Astrocyte (in vitro differentiated cells and primary cell): ENCODE data around the gene CAPZB. TPM values are rescaled to one million over a fixed set of nuclear protein-coding genes. Genes with fewer than 3 reads are reported as not detected.

Experiments used
- DNase-seq: peaks from one replicate; pipeline ENCODE4 v3.0.0-alpha.2; 2010; ENCODE audit warnings: low read depth
- FAIRE-seq: peaks from 2 replicates; lab custom pipeline; 2011; peaks lifted over from hg19 to GRCh38; lab: Jason Lieb, UNC
- H2AFZ ChIP-seq: 2 replicates; pipeline ENCODE4 v1.6.0; 2012; ENCODE audit warnings: low read depth, low read length, inconsistent platforms
- H3K27ac ChIP-seq: 2 replicates; pipeline ENCODE4 v1.5.1; 2011; ENCODE audit warnings: low read depth, low read length, inconsistent platforms
- H3K27me3 ChIP-seq: 2 replicates; pipeline ENCODE4 v1.6.0; 2011; ENCODE audit warnings: low read length, inconsistent platforms; ENCODE audit not compliant: insufficient read depth
- H3K36me3 ChIP-seq: 2 replicates; pipeline ENCODE4 v1.5.1; 2011; ENCODE audit warnings: low read length, inconsistent platforms; ENCODE audit not compliant: insufficient read depth
- H3K4me1 ChIP-seq: 2 replicates; pipeline ENCODE4 v1.5.1; 2011; ENCODE audit warnings: low read length, inconsistent platforms; ENCODE audit not compliant: insufficient read depth
- H3K4me2 ChIP-seq: 2 replicates; pipeline ENCODE4 v1.6.0; 2012; ENCODE audit warnings: low read length, inconsistent platforms
- H3K4me3 ChIP-seq: 2 replicates; pipeline ENCODE4 v1.5.1; 2011; ENCODE audit warnings: low read depth, mild to moderate bottlenecking, low read length, inconsistent platforms; ENCODE audit not compliant: insufficient read depth
- H3K79me2 ChIP-seq: 2 replicates; pipeline ENCODE4 v1.6.0; 2012; ENCODE audit warnings: mild to moderate bottlenecking, low read length, inconsistent platforms; ENCODE audit not compliant: insufficient read depth
- H3K9ac ChIP-seq: 2 replicates; pipeline ENCODE4 v1.6.0; 2012; ENCODE audit warnings: mild to moderate bottlenecking, low read length, inconsistent platforms
- H3K9me3 ChIP-seq: 2 replicates; pipeline ENCODE4 v1.5.1; 2012; ENCODE audit warnings: low read depth, mild to moderate bottlenecking, low read length, inconsistent platforms; ENCODE audit not compliant: insufficient read depth
- H4K20me1 ChIP-seq: 2 replicates; pipeline ENCODE4 v1.6.0; 2012; ENCODE audit warnings: low read length, inconsistent platforms; ENCODE audit not compliant: insufficient read depth
- H3K27ac Mint-ChIP-seq: one replicate; pipeline ENCODE4 v1.8.0; 2021; ENCODE audit warnings: mild to moderate bottlenecking, mixed read lengths; ENCODE audit not compliant: unreplicated experiment
- H3K27me3 Mint-ChIP-seq: one replicate; pipeline ENCODE4 v1.8.0; 2021; ENCODE audit warnings: low read depth, mixed read lengths; ENCODE audit not compliant: unreplicated experiment
- H3K36me3 Mint-ChIP-seq: one replicate; pipeline ENCODE4 v1.8.0; 2021; ENCODE audit warnings: low read depth, mixed read lengths; ENCODE audit not compliant: unreplicated experiment
- H3K4me1 Mint-ChIP-seq: one replicate; pipeline ENCODE4 v1.8.0; 2021; ENCODE audit warnings: low read depth, mixed read lengths; ENCODE audit not compliant: unreplicated experiment
- H3K4me3 Mint-ChIP-seq: one replicate; pipeline ENCODE4 v1.8.0; 2021; ENCODE audit warnings: mild to moderate bottlenecking, moderate library complexity, mixed read lengths; ENCODE audit not compliant: unreplicated experiment
- H3K9me3 Mint-ChIP-seq: one replicate; pipeline ENCODE4 v1.8.0; 2021; ENCODE audit warnings: mild to moderate bottlenecking, mixed read lengths; ENCODE audit not compliant: unreplicated experiment
- CTCF ChIP-seq: IDR thresholded peaks from 2 replicates; pipeline ENCODE4 v1.5.1; 2011; ENCODE audit warnings: low read depth, mild to moderate bottlenecking, inconsistent platforms, low read length, moderate library complexity; ENCODE audit not compliant: insufficient read depth
- EZH2 ChIP-seq: IDR thresholded peaks from 2 replicates; pipeline ENCODE4 v1.6.1; 2012; ENCODE audit warnings: mild to moderate bottlenecking, low read length, inconsistent platforms; ENCODE audit not compliant: insufficient read depth
- total RNA-seq: library from RNA; stranded (reverse); gene quantifications from 2 replicates; pipeline ENCODE4 v1.2.1, GENCODE V29; 2021

The CAPZB gene
- total RNA-seq, 1 donor from 2014 or later: 458 TPM

GRCh38 chr1:19341201-19342061 is 143.9 kb downstream of the CAPZB start:
- Mint-ChIP-seq H3K27ac (peak overlapping the region; percentile 87), H3K9me3 (no peaks in the 10 kb centered on the region), H3K4me3 (peak overlapping the region; percentile 40), H3K4me1 (peaks cover 14% of the 10 kb centered on the region), H3K27me3 (no peaks in the 10 kb centered on the region), H3K36me3 (peaks cover 17% of the 10 kb centered on the region)
- peaks cover 16% of the 10 kb centered on the region for H3K36me3 ChIP-seq
- no peaks in the 10 kb centered on the region for H3K27me3 ChIP-seq
- H3K27ac ChIP-seq: no peak overlapping the region
- TF ChIP-seq EZH2: no peak
- TF ChIP-seq CTCF: peak; percentile 87
- H2AFZ ChIP-seq: no peak overlapping the region
- no peak overlapping the region for H3K9ac ChIP-seq
- no peak overlapping the region for H3K4me3 ChIP-seq
- FAIRE-seq (peak; percentile 52), DNase-seq (peak; percentile 34)
- H3K4me2 ChIP-seq: no peak overlapping the region
- H4K20me1 ChIP-seq: peaks cover 84% of the 10 kb centered on the region
- no peaks in the 10 kb centered on the region for H3K79me2 ChIP-seq
- H3K4me1 ChIP-seq: peaks cover 14% of the 10 kb centered on the region
- H3K9me3 ChIP-seq: no peaks in the 10 kb centered on the region

GRCh38 chr1:19340387-19340937 is 144.9 kb downstream of the CAPZB start:
- TF ChIP-seq CTCF (no peak), EZH2 (no peak)
- Histone ChIP-seq H2AFZ (no peak overlapping the region), H3K4me1 (peaks cover 16% of the 10 kb centered on the region), H3K9me3 (no peaks in the 10 kb centered on the region), H4K20me1 (peaks cover 79% of the 10 kb centered on the region), H3K36me3 (peaks cover 16% of the 10 kb centered on the region), H3K27ac (no peak overlapping the region), H3K79me2 (no peaks in the 10 kb centered on the region), H3K9ac (no peak overlapping the region), H3K27me3 (no peaks in the 10 kb centered on the region), H3K4me2 (no peak overlapping the region), H3K4me3 (no peak overlapping the region)
- H3K4me3 Mint-ChIP-seq: no peak overlapping the region
- no peaks in the 10 kb centered on the region for H3K27me3 Mint-ChIP-seq
- FAIRE-seq (no peak), DNase-seq (no peak)
- peaks cover 17% of the 10 kb centered on the region for H3K36me3 Mint-ChIP-seq
- H3K4me1 Mint-ChIP-seq: peaks cover 21% of the 10 kb centered on the region
- no peaks in the 10 kb centered on the region for H3K9me3 Mint-ChIP-seq
- peak overlapping the region; percentile 34 for H3K27ac Mint-ChIP-seq
